B cell (primary cell): ENCODE results near the gene CCR9. TPM values are rescaled to one million over a fixed set of nuclear protein-coding genes. Genes with fewer than 3 reads are reported as not detected.
A peak's percentile ranks its signal among the peaks of the same experiment; 100 is the strongest.

Experiments
- ATAC-seq: fragments of 200-7000 bp; cut with Tn5 transposase; one replicate; pipeline ENCODE4 v1.10.0; 2021; ENCODE audit warnings: low read depth, mild to moderate bottlenecking, moderate number of reproducible peaks, moderate library complexity
- CTCF ChIA-PET: fragments of 350-600 bp; sonication (Branson Sonifier 250); formaldehyde crosslinking; loops from one replicate; lab custom pipeline; 2021; ENCODE audit warnings: antibody characterized with exemption, inconsistent platforms; lab: Charles Lee
- POLR2A ChIA-PET: fragments of 350-600 bp; sonication (Branson Sonifier 250); formaldehyde crosslinking; loops from one replicate; lab custom pipeline; 2021; ENCODE audit warnings: antibody characterized with exemption; lab: Charles Lee
- DNase-seq: peaks from one replicate; pipeline ENCODE4 v3.0.0; 2013
- H2AFZ ChIP-seq: 2 replicates; pipeline ENCODE4 v1.6.1; 2012; ENCODE audit warnings: mild to moderate bottlenecking, low read depth, low read length; ENCODE audit not compliant: insufficient read depth, poor library complexity, severe bottlenecking
- H3K27ac ChIP-seq, 2 donors: 1 replicate in 1 of 2; 2 replicates in 1 of 2; pipeline ENCODE4 v1.5.1; 2012 to 2013; ENCODE audit warnings: low read length in 2 of 2, mild to moderate bottlenecking in 2 of 2, moderate library complexity in 1 of 2
- H3K27me3 ChIP-seq, 4 experiments: fragments of 200-600 bp in 1 of 4; sonication (generic) in 1 of 4; replicated peaks in 1 of 4; 1 replicate in 2 of 4; 2 replicates in 2 of 4; pipeline versions ENCODE4 v1.6.1 to v1.7.0; 2013 to 2016; ENCODE audit warnings: low read length in 3 of 4, mild to moderate bottlenecking in 2 of 4, mixed read lengths in 1 of 4, moderate library complexity in 1 of 4; ENCODE audit not compliant: insufficient read depth in 4 of 4, control insufficient read depth in 3 of 4; ENCODE audit errors: control extremely low read depth in 1 of 4
- H3K36me3 ChIP-seq, 2 experiments: replicated peaks in 1 of 2; 1 replicate in 1 of 2; 2 replicates in 1 of 2; pipeline versions ENCODE4 v1.6.1 to v1.7.1; 2013; ENCODE audit warnings: low read length in 1 of 2; ENCODE audit not compliant: insufficient read depth in 2 of 2, control insufficient read depth in 1 of 2; ENCODE audit errors: control extremely low read depth in 1 of 2, extremely low read depth in 1 of 2
- H3K4me1 ChIP-seq, 2 donors: fragments of 200-600 bp in 1 of 2; sonication (generic) in 1 of 2; 1 replicate in 1 of 2; 2 replicates in 1 of 2; pipeline versions ENCODE4 v1.5.1 to v1.6.1; 2013 to 2017; ENCODE audit warnings: low read length in 2 of 2; ENCODE audit not compliant: control insufficient read depth in 2 of 2, insufficient read depth in 2 of 2
- H3K4me2 ChIP-seq: replicated peaks from 2 replicates; pipeline ENCODE3; 2012; ENCODE audit warnings: mild to moderate bottlenecking, low read depth, low read length; ENCODE audit not compliant: poor library complexity, severe bottlenecking
- H3K4me3 ChIP-seq, 5 experiments: fragments of 200-600 bp in 1 of 5; sonication (generic) in 1 of 5; 1 replicate in 3 of 5; 2 replicates in 2 of 5; pipeline versions ENCODE4 v1.5.1 to v1.7.0; 2011 to 2016; ENCODE audit warnings: low read length in 4 of 5, mild to moderate bottlenecking in 4 of 5, low read depth in 2 of 5, control low read depth in 1 of 5, moderate library complexity in 1 of 5; ENCODE audit not compliant: insufficient read depth in 1 of 5; ENCODE audit errors: control extremely low read depth in 1 of 5, extremely low read depth in 1 of 5
- H3K79me2 ChIP-seq: fragments of 200-600 bp; sonication (generic); one replicate; pipeline ENCODE4 v1.6.0; 2016; ENCODE audit warnings: low read length; ENCODE audit not compliant: control insufficient read depth, insufficient read depth
- H3K9ac ChIP-seq: fragments of 200-600 bp; sonication (generic); 2 replicates; pipeline ENCODE4 v1.6.1; 2017; ENCODE audit warnings: mild to moderate bottlenecking, low read length, moderate library complexity
- H3K9me3 ChIP-seq, 3 donors: one replicate each; pipeline versions ENCODE4 v1.6.1 to v1.7.1; 2013; ENCODE audit warnings: low read length in 2 of 3; ENCODE audit not compliant: control insufficient read depth in 2 of 3, insufficient read depth in 1 of 3; ENCODE audit errors: control extremely low read depth in 1 of 3
- H4K20me1 ChIP-seq: 2 replicates; pipeline ENCODE4 v1.6.0; 2012; ENCODE audit warnings: mild to moderate bottlenecking, low read length; ENCODE audit not compliant: insufficient read depth, control insufficient read depth, poor library complexity, severe bottlenecking
- H3K27ac Mint-ChIP-seq: one replicate; pipeline ENCODE4 v1.8.0; 2021; ENCODE audit warnings: mixed read lengths
- H3K27me3 Mint-ChIP-seq: one replicate; pipeline ENCODE4 v1.8.0; 2021; ENCODE audit warnings: mixed read lengths
- H3K4me1 Mint-ChIP-seq: one replicate; pipeline ENCODE4 v1.8.0; 2021; ENCODE audit warnings: mixed read lengths
- H3K4me3 Mint-ChIP-seq: one replicate; pipeline ENCODE4 v1.8.0; 2021; ENCODE audit warnings: mixed read lengths
- H3K9me3 Mint-ChIP-seq: one replicate; pipeline ENCODE4 v1.8.0; 2022; ENCODE audit warnings: mixed read lengths; ENCODE audit not compliant: insufficient read depth
- EZH2 ChIP-seq: IDR thresholded peaks from 2 replicates; pipeline ENCODE4 v1.6.1; 2012; ENCODE audit warnings: borderline replicate concordance, low read depth, mild to moderate bottlenecking, moderate library complexity, low read length; ENCODE audit not compliant: insufficient read depth, poor library complexity, severe bottlenecking
- WGBS: methylation state at CpG from one replicate; pipeline ENCODE4 v1.1.5; 2013; ENCODE audit warnings: missing lambda C conversion rate; ENCODE audit not compliant: insufficient coverage; 5-methylcytosine and 5-hydroxymethylcytosine counted together
- intact Hi-C: fragments of 100-400 bp; cut with micrococcal nuclease; formaldehyde crosslinking; loops from one replicate; pipeline ENCODE4 v1.10.0; 2022
- polyA plus RNA-seq: library from polyadenylated mRNA; depleted of rRNA; stranded (reverse); fragments of >200 nt; gene quantifications from 2 replicates; pipeline ENCODE4 v1.2.3, GENCODE V29; 2012
- total RNA-seq, 2 donors: library from RNA; stranded (reverse); fragments of 120-200 nt in 1 of 2; gene quantifications; 1 replicate in 1 of 2; 2 replicates in 1 of 2; pipeline versions ENCODE4 v1.2.3 to v1.2.4, GENCODE V29; 2013 to 2022
- TF ChIP-seq, protein P1 (sequence below): fragments of 200-600 bp; IDR thresholded peaks from one replicate; pipeline ENCODE4 v1.8.0; 2022; ENCODE audit warnings: antibody characterized with exemption, mild to moderate bottlenecking

CCR9 gene
- total and polyA plus RNA-seq, 2 donors (not counting 1 experiment from before 2014, with no cell fraction given), result 0.76 to 1.1 TPM

DNA sequence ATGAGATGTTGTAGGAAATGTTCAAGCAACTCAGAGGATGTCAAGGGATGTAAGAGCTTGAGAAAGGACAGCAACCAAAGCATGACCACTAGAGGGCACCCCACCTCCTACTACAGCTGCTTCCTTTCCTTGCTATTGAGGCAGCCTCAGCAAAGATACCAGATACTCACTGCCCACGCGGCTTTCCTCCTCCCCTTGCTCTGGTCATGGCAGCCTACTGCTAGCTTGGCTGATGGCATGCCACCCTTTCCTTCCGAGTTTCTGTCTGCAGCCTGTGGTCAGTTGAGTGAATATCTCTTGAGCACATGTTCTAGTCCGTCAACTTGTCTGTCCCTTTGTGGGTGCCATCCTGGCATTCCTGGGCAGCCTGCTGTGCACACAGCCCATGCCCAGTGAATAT lies 52.5 kb downstream of the CCR9 start:
- ChIA-PET CTCF (interaction anchor here (0.6 to 5.2 kb wide), 44 partner anchors 9 to 898 kb away, joined by 3 to 193 read pairs (median 4); partner anchors contain the start of genes CCR1 and CCR5), POLR2A (interaction anchor here (0.6 to 1.1 kb wide), 2 partner anchors 140 to 903 kb away, joined by 3 to 5 read pairs; no protein-coding TSS in a partner anchor)
- intact Hi-C loops, result loop anchor here (1.0 to 5.0 kb wide), 4 partner anchors 140 to 439 kb away; partner anchors contain the start of gene CCR1

DNA sequence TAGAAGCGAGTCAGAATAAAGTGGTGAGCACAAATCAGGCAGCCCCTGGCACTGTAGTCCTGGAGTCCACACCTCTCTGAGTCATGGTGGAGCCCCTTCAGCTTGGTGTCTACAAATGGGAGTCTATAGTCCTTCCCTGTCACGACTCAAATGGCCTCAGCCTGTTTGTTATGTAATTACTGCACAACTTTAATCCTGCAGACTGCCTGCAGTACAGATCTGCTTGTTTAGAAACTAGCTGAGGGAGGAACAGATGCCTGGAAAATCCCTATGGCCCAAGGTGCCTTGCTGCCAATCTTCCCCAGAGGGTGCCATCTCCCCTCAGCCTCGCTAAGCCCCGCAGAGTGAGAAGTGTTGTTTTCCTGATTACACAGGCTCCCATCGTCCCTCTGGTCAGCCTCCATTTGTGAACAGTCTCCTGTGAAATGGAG lies 53.0 kb downstream of the CCR9 start:
- intact Hi-C loops, result loop anchor here (2.0 to 5.0 kb wide), 2 partner anchors 268 to 429 kb away; partner anchors contain the start of gene CCR1
- H3K36me3 ChIP-seq, result peaks cover 0 to 42% of the 10 kb centered on the region in 2 experiments
- H3K27me3 Mint-ChIP-seq, result no peaks in the 10 kb centered on the region
- DNase-seq, result peak; percentile 17
- CTCF ChIA-PET, result interaction anchor here (0.8 to 5.2 kb wide), 41 partner anchors 8 to 898 kb away, joined by 3 to 193 read pairs (median 4); partner anchors contain the start of genes CCR1 and CCR5
- no peak overlapping the region for H3K27ac Mint-ChIP-seq
- H4K20me1 ChIP-seq, result no peaks in the 10 kb centered on the region
- no peak overlapping the region for H3K4me3 Mint-ChIP-seq
- no peaks in the 10 kb centered on the region for H3K4me1 Mint-ChIP-seq
- POLR2A ChIA-PET, result interaction anchor here (0.6 kb wide), 1 partner anchor 904 kb away, joined by 5 read pairs; no protein-coding TSS in a partner anchor
- H3K9me3 Mint-ChIP-seq, result no peaks in the 10 kb centered on the region
- H3K79me2 ChIP-seq, result no peaks in the 10 kb centered on the region
- H3K4me1 ChIP-seq, result peaks cover 0 to 5% of the 10 kb centered on the region in 2 donors
- H3K9me3 ChIP-seq, result no peaks in the 10 kb centered on the region
- TF ChIP-seq, protein P1, sequence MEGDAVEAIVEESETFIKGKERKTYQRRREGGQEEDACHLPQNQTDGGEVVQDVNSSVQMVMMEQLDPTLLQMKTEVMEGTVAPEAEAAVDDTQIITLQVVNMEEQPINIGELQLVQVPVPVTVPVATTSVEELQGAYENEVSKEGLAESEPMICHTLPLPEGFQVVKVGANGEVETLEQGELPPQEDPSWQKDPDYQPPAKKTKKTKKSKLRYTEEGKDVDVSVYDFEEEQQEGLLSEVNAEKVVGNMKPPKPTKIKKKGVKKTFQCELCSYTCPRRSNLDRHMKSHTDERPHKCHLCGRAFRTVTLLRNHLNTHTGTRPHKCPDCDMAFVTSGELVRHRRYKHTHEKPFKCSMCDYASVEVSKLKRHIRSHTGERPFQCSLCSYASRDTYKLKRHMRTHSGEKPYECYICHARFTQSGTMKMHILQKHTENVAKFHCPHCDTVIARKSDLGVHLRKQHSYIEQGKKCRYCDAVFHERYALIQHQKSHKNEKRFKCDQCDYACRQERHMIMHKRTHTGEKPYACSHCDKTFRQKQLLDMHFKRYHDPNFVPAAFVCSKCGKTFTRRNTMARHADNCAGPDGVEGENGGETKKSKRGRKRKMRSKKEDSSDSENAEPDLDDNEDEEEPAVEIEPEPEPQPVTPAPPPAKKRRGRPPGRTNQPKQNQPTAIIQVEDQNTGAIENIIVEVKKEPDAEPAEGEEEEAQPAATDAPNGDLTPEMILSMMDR, result no peak
- no peak for TF ChIP-seq EZH2
- no peak for ATAC-seq
- no peak overlapping the region for H3K27ac ChIP-seq
- no peak overlapping the region for H3K9ac ChIP-seq
- H3K4me3 ChIP-seq, result no peak overlapping the region
- 100% methylated on average over 1 of the region's 5 CpGs for WGBS
- H2AFZ ChIP-seq, result no peak overlapping the region
- no peak overlapping the region for H3K4me2 ChIP-seq
- no peaks in the 10 kb centered on the region for H3K27me3 ChIP-seq

More for the DNA sequence above, 52.5 kb downstream of the CCR9 start:
- no peak overlapping the region for H3K27ac ChIP-seq
- H3K27me3 ChIP-seq, result no peaks in the 10 kb centered on the region
- H3K4me3 Mint-ChIP-seq, result no peak overlapping the region
- H3K4me1 Mint-ChIP-seq, result no peaks in the 10 kb centered on the region
- H3K9me3 Mint-ChIP-seq, result no peaks in the 10 kb centered on the region
- H3K27ac Mint-ChIP-seq, result no peak overlapping the region
- H3K9ac ChIP-seq, result no peak overlapping the region
- H2AFZ ChIP-seq, result no peak overlapping the region
- H3K79me2 ChIP-seq, result no peaks in the 10 kb centered on the region
- H3K27me3 Mint-ChIP-seq, result no peaks in the 10 kb centered on the region
- peak; percentile 79 for ATAC-seq
- peaks cover 0 to 47% of the 10 kb centered on the region in 2 experiments for H3K36me3 ChIP-seq
- H3K4me1 ChIP-seq, result peaks cover 0 to 5% of the 10 kb centered on the region in 2 donors
- TF ChIP-seq, protein P1, result peak; percentile 86
- no peak for TF ChIP-seq EZH2
- H3K4me3 ChIP-seq, result no peak overlapping the region
- DNase-seq, result peak; percentile 86
- WGBS, result 6% methylated on average over 3 of the region's 4 CpGs
- no peak overlapping the region for H3K4me2 ChIP-seq
- H3K9me3 ChIP-seq, result no peaks in the 10 kb centered on the region
- H4K20me1 ChIP-seq, result no peaks in the 10 kb centered on the region
